ENCODE measurements around the gene N4BP2L2.

DNA sequence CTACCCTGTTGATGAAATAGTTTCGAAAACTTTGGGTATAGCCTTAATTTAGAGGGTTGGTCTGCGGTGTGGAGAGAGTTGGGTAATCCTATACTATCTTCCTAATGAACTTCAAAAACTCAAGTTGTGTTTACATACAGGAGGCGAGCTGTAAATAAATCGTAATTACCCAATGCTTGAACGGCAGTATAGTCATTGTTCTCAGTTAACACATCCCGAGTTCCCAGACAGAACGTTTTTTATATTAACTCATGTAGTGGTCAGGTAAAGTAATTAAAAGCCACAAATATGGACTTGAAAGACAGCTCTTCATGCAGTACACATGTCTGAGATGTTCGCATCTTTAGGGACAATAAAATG, 49.2 kb upstream of the N4BP2L2 start:
- no peak for TF ChIP-seq ESRRG (CRISPR knock-in tag; IDR thresholded peaks at IDR 0.05)
- TF ChIP-seq, protein P1, sequence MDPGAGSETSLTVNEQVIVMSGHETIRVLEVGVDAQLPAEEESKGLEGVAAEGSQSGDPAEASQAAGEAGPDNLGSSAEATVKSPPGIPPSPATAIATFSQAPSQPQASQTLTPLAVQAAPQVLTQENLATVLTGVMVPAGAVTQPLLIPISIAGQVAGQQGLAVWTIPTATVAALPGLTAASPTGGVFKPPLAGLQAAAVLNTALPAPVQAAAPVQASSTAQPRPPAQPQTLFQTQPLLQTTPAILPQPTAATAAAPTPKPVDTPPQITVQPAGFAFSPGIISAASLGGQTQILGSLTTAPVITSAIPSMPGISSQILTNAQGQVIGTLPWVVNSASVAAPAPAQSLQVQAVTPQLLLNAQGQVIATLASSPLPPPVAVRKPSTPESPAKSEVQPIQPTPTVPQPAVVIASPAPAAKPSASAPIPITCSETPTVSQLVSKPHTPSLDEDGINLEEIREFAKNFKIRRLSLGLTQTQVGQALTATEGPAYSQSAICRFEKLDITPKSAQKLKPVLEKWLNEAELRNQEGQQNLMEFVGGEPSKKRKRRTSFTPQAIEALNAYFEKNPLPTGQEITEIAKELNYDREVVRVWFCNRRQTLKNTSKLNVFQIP (CRISPR knock-in tag; IDR thresholded peaks at IDR 0.05; ENCODE audit: borderline replicate concordance, low read depth): no peak
- TF ChIP-seq ISL1 (CRISPR knock-in tag; IDR thresholded peaks at IDR 0.05): no peak
- no peak for TF ChIP-seq OSR1 (CRISPR knock-in tag; IDR thresholded peaks at IDR 0.05)
- TF ChIP-seq TOX (CRISPR knock-in tag; IDR thresholded peaks at IDR 0.05; ENCODE audit: borderline replicate concordance): no peak
- TF ChIP-seq, protein P2, sequence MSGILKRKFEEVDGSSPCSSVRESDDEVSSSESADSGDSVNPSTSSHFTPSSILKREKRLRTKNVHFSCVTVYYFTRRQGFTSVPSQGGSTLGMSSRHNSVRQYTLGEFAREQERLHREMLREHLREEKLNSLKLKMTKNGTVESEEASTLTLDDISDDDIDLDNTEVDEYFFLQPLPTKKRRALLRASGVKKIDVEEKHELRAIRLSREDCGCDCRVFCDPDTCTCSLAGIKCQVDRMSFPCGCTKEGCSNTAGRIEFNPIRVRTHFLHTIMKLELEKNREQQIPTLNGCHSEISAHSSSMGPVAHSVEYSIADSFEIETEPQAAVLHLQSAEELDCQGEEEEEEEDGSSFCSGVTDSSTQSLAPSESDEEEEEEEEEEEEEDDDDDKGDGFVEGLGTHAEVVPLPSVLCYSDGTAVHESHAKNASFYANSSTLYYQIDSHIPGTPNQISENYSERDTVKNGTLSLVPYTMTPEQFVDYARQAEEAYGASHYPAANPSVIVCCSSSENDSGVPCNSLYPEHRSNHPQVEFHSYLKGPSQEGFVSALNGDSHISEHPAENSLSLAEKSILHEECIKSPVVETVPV (CRISPR knock-in tag; IDR thresholded peaks at IDR 0.05): no peak
- no peak for TF ChIP-seq PPARA (CRISPR knock-in tag; IDR thresholded peaks at IDR 0.05; ENCODE audit: borderline replicate concordance)
- no peak for TF ChIP-seq PATZ1 (CRISPR knock-in tag; IDR thresholded peaks at IDR 0.05; ENCODE audit: borderline replicate concordance)
- TF ChIP-seq TSHZ2 (CRISPR knock-in tag; IDR thresholded peaks at IDR 0.05): no peak
- TF ChIP-seq ZNF8 (CRISPR knock-in tag; IDR thresholded peaks at IDR 0.05): no peak
- TF ChIP-seq BACH2 (CRISPR knock-in tag; IDR thresholded peaks at IDR 0.05; ENCODE audit: borderline replicate concordance): no peak
- TF ChIP-seq ARNTL (CRISPR knock-in tag; IDR thresholded peaks at IDR 0.05; ENCODE audit: borderline replicate concordance, low read depth): no peak
